ENCODE results near the gene CNNM2.

DNA sequence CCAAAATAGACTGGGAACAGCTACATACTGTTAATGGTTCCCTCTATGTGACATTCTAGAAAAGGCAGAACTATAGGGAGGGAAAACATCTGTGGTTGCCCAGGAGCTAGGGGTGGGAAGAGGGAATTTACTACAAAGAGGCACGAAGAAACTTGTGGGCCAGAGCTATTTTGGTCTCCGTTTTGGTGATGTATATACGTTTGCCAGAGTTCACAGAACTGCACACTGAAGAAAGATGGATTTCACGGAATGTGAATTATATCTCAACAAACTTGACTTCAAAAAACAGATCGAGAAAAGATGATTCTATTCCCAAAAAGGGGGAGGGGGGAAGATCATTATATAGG lies 49.2 kb upstream of the CNNM2 start:
- TF ChIP-seq, protein P1, sequence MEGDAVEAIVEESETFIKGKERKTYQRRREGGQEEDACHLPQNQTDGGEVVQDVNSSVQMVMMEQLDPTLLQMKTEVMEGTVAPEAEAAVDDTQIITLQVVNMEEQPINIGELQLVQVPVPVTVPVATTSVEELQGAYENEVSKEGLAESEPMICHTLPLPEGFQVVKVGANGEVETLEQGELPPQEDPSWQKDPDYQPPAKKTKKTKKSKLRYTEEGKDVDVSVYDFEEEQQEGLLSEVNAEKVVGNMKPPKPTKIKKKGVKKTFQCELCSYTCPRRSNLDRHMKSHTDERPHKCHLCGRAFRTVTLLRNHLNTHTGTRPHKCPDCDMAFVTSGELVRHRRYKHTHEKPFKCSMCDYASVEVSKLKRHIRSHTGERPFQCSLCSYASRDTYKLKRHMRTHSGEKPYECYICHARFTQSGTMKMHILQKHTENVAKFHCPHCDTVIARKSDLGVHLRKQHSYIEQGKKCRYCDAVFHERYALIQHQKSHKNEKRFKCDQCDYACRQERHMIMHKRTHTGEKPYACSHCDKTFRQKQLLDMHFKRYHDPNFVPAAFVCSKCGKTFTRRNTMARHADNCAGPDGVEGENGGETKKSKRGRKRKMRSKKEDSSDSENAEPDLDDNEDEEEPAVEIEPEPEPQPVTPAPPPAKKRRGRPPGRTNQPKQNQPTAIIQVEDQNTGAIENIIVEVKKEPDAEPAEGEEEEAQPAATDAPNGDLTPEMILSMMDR (IDR thresholded peaks at IDR 0.05; ENCODE audit: insufficient read depth, low read length, poor library complexity, severe bottlenecking): no peak
- no peak for TF ChIP-seq EZH2phosphoT487 (conservative IDR thresholded peaks at IDR 0.05; ENCODE audit: low read length)

All from SU-DHL-6 (cell line).